Parathyroid adenoma (tissue), 2 donors: Measurements from ENCODE around the gene CGREF1.
A peak's percentile ranks its signal among the peaks of the same experiment; 100 is the strongest.

Experiments used
- H2AFZ ChIP-seq: fragments of 300-600 bp; sonication (generic); one replicate; pipeline ENCODE4 v1.7.0; 2017; ENCODE audit warnings: antibody characterized with exemption, mild to moderate bottlenecking
- H3K27ac ChIP-seq: fragments of 300-600 bp; sonication (generic); one replicate; pipeline ENCODE4 v1.7.0; 2017
- H3K27me3 ChIP-seq: fragments of 300-600 bp; sonication (generic); one replicate; pipeline ENCODE4 v1.7.0; 2017; ENCODE audit warnings: low read length; ENCODE audit not compliant: control insufficient read depth, insufficient read depth
- H3K36me3 ChIP-seq: fragments of 300-600 bp; sonication (generic); one replicate; pipeline ENCODE4 v1.7.0; 2017; ENCODE audit warnings: low read length; ENCODE audit not compliant: control insufficient read depth, insufficient read depth
- H3K4me1 ChIP-seq: fragments of 300-600 bp; sonication (generic); one replicate; pipeline ENCODE4 v1.7.0; 2017; ENCODE audit warnings: control low read depth
- H3K4me2 ChIP-seq: fragments of 300-600 bp; sonication (generic); one replicate; pipeline ENCODE4 v1.7.0; 2017; ENCODE audit warnings: low read length
- H3K4me3 ChIP-seq: fragments of 300-600 bp; sonication (generic); one replicate; pipeline ENCODE4 v1.7.0; 2017; ENCODE audit warnings: low read depth, low read length
- H3K79me2 ChIP-seq: fragments of 300-600 bp; sonication (generic); one replicate; pipeline ENCODE4 v1.7.0; 2017; ENCODE audit warnings: control low read depth
- H3K9ac ChIP-seq: fragments of 300-600 bp; sonication (generic); one replicate; pipeline ENCODE4 v1.7.0; 2017; ENCODE audit warnings: mild to moderate bottlenecking
- H3K9me3 ChIP-seq: fragments of 300-600 bp; sonication (generic); one replicate; pipeline ENCODE4 v1.7.0; 2017; ENCODE audit warnings: low read length; ENCODE audit not compliant: control insufficient read depth
- TF ChIP-seq, protein P1 (sequence below): fragments of 300-600 bp; sonication (generic); IDR thresholded peaks from one replicate; pipeline ENCODE4 v1.7.0; 2017; ENCODE audit warnings: antibody characterized with exemption, mild to moderate bottlenecking
- donor health status: primary hyperparathyroidism.

CGREF1 gene

GRCh38 chr2:27083410-27084296 lies 35.3 kb downstream of the CGREF1 start:
- H3K4me3 ChIP-seq: no peak overlapping the region
- H3K27me3 ChIP-seq: no peaks in the 10 kb centered on the region
- H3K27ac ChIP-seq: no peak overlapping the region
- no peak overlapping the region for H2AFZ ChIP-seq
- no peak overlapping the region for H3K4me2 ChIP-seq
- no peaks in the 10 kb centered on the region for H3K79me2 ChIP-seq
- no peaks in the 10 kb centered on the region for H3K36me3 ChIP-seq
- H3K9me3 ChIP-seq: no peaks in the 10 kb centered on the region
- TF ChIP-seq, protein P1, sequence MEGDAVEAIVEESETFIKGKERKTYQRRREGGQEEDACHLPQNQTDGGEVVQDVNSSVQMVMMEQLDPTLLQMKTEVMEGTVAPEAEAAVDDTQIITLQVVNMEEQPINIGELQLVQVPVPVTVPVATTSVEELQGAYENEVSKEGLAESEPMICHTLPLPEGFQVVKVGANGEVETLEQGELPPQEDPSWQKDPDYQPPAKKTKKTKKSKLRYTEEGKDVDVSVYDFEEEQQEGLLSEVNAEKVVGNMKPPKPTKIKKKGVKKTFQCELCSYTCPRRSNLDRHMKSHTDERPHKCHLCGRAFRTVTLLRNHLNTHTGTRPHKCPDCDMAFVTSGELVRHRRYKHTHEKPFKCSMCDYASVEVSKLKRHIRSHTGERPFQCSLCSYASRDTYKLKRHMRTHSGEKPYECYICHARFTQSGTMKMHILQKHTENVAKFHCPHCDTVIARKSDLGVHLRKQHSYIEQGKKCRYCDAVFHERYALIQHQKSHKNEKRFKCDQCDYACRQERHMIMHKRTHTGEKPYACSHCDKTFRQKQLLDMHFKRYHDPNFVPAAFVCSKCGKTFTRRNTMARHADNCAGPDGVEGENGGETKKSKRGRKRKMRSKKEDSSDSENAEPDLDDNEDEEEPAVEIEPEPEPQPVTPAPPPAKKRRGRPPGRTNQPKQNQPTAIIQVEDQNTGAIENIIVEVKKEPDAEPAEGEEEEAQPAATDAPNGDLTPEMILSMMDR: no peak
- no peak overlapping the region for H3K9ac ChIP-seq
- peaks cover 15% of the 10 kb centered on the region for H3K4me1 ChIP-seq

DNA sequence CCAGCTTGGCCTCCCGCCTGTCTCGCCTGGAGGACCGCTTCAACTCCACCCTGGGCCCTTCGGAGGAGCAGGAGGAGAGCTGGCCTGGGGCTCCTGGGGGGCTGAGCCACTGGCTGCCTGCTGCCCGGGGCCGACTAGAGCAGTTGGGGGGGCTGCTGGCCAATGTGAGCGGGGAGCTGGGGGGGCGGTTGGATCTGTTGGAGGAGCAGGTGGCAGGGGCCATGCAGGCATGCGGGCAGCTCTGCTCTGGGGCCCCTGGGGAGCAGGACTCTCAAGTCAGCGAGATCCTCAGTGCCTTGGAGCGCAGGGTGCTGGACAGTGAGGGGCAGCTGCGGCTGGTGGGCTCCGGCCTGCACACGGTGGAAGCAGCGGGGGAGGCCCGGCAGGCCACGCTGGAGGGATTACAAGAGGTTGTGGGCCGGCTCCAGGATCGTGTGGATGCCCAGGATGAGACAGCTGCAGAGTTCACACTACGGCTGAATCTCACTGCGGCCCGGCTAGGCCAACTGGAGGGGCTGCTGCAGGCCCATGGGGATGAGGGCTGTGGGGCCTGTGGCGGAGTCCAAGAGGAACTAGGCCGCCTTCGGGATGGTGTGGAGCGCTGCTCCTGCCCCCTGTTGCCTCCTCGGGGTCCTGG lies 36.0 kb downstream of the CGREF1 start:
- Histone ChIP-seq H3K79me2 (no peaks in the 10 kb centered on the region), H2AFZ (no peak overlapping the region), H3K4me3 (no peak overlapping the region), H3K27ac (no peak overlapping the region), H3K4me2 (no peak overlapping the region), H3K9me3 (no peaks in the 10 kb centered on the region), H3K4me1 (peaks cover 15% of the 10 kb centered on the region), H3K27me3 (no peaks in the 10 kb centered on the region), H3K36me3 (no peaks in the 10 kb centered on the region), H3K9ac (no peak overlapping the region)
- TF ChIP-seq, protein P1: no peak

DNA sequence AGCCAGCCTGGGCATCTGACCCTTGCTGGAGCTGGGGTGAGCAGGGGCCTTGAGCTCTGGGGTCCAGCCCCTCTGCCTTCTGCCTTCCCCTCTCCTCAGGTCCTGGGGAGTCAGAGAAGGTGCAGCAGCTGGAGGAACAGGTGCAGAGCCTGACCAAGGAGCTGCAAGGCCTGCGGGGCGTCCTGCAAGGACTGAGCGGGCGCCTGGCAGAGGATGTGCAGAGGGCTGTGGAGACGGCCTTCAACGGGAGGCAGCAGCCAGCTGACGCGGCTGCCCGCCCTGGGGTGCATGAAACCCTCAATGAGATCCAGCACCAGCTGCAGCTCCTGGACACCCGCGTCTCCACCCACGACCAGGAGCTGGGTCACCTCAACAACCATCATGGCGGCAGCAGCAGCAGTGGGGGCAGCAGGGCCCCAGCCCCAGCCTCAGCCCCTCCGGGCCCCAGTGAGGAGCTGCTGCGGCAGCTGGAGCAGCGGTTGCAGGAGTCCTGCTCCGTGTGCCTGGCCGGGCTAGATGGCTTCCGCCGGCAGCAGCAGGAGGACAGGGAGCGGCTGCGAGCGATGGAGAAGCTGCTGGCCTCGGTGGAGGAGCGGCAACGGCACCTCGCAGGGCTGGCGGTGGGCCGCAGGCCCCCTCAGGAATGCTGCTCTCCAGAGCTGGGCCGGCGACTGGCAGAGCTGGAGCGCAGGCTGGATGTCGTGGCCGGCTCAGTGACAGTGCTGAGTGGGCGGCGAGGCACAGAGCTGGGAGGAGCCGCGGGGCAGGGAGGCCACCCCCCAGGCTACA lies 36.8 kb downstream of the CGREF1 start:
- Histone ChIP-seq H3K36me3 (no peaks in the 10 kb centered on the region), H3K27me3 (no peaks in the 10 kb centered on the region), H3K4me3 (no peak overlapping the region), H3K27ac (peak overlapping the region; percentile 64), H3K9me3 (no peaks in the 10 kb centered on the region), H2AFZ (peak overlapping the region; percentile 65), H3K79me2 (no peaks in the 10 kb centered on the region), H3K4me2 (no peak overlapping the region), H3K9ac (no peak overlapping the region), H3K4me1 (peaks cover 14% of the 10 kb centered on the region)
- TF ChIP-seq, protein P1: no peak

DNA sequence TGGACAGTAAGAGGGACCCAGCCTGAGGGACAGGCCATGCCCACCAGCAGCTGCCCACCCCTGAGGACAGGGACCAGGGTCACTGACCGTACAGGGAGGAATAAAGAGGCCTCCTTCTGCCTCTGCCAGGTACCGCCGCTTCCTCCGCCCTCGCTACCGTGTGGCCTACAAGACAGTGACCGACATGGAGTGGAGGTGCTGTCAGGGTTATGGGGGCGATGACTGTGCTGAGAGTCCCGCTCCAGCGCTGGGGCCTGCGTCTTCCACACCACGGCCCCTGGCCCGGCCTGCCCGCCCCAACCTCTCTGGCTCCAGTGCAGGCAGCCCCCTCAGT lies 38.4 kb downstream of the CGREF1 start:
- Histone ChIP-seq H2AFZ (peak overlapping the region; percentile 65), H3K36me3 (no peaks in the 10 kb centered on the region), H3K9me3 (no peaks in the 10 kb centered on the region), H3K4me1 (peaks cover 12% of the 10 kb centered on the region), H3K79me2 (no peaks in the 10 kb centered on the region), H3K27ac (no peak overlapping the region), H3K4me3 (no peak overlapping the region), H3K27me3 (no peaks in the 10 kb centered on the region), H3K9ac (no peak overlapping the region), H3K4me2 (no peak overlapping the region)
- TF ChIP-seq, protein P1: no peak
